A549 (cell line): ENCODE results near the gene ELOVL5.

Experiments used
- TF ChIP-seq, protein P1 (sequence below): fragments of >200 bp; sonication (Bioruptor Twin); formaldehyde crosslinking; IDR thresholded peaks from 3 replicates; pipeline ENCODE4 v1.5.1; 2016
- TF ChIP-seq, protein P2 (sequence below): fragments of 450-650 bp; IDR thresholded peaks from 2 replicates; pipeline ENCODE4 v1.6.1; 2014; ENCODE audit warnings: antibody characterized with exemption
- TF ChIP-seq, protein P3 (sequence below): fragments of 200-600 bp; sonication (generic); IDR thresholded peaks from 2 replicates; pipeline ENCODE4 v1.6.1; 2016; ENCODE audit warnings: antibody characterized with exemption, mild to moderate bottlenecking, moderate library complexity
- TF ChIP-seq, protein P4 (sequence below): IDR thresholded peaks from 2 replicates; pipeline ENCODE4 v1.6.1; 2012

DNA sequence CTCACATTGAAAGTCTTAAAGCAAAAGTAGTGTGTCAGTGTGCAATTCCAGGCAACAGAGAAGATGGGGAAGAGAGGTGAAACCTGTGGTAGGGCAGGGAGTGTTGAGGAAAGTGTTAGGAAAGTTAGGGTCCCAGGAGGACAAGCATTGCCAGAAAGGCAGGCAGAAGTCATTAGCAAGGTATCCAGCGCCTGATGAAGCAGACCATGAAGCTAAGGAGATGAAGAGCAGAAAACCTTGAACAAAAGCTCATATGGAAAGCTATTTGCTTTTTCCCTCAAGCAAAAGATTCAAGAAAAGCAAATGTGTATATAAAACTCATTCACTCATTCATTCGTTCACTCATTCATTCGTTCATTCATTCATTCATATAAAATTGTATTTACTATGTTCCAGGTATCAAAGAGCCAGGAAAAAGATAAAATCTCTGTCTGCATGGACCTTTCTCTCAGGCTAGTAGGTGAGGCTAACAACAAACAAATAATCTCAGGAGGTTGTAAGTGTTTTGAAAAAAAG lies 96.5 kb downstream of the ELOVL5 start:
- TF ChIP-seq, protein P1, sequence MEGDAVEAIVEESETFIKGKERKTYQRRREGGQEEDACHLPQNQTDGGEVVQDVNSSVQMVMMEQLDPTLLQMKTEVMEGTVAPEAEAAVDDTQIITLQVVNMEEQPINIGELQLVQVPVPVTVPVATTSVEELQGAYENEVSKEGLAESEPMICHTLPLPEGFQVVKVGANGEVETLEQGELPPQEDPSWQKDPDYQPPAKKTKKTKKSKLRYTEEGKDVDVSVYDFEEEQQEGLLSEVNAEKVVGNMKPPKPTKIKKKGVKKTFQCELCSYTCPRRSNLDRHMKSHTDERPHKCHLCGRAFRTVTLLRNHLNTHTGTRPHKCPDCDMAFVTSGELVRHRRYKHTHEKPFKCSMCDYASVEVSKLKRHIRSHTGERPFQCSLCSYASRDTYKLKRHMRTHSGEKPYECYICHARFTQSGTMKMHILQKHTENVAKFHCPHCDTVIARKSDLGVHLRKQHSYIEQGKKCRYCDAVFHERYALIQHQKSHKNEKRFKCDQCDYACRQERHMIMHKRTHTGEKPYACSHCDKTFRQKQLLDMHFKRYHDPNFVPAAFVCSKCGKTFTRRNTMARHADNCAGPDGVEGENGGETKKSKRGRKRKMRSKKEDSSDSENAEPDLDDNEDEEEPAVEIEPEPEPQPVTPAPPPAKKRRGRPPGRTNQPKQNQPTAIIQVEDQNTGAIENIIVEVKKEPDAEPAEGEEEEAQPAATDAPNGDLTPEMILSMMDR, result no peak
- TF ChIP-seq, protein P2, sequence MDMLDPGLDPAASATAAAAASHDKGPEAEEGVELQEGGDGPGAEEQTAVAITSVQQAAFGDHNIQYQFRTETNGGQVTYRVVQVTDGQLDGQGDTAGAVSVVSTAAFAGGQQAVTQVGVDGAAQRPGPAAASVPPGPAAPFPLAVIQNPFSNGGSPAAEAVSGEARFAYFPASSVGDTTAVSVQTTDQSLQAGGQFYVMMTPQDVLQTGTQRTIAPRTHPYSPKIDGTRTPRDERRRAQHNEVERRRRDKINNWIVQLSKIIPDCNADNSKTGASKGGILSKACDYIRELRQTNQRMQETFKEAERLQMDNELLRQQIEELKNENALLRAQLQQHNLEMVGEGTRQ, result no peak
- TF ChIP-seq, protein P3, sequence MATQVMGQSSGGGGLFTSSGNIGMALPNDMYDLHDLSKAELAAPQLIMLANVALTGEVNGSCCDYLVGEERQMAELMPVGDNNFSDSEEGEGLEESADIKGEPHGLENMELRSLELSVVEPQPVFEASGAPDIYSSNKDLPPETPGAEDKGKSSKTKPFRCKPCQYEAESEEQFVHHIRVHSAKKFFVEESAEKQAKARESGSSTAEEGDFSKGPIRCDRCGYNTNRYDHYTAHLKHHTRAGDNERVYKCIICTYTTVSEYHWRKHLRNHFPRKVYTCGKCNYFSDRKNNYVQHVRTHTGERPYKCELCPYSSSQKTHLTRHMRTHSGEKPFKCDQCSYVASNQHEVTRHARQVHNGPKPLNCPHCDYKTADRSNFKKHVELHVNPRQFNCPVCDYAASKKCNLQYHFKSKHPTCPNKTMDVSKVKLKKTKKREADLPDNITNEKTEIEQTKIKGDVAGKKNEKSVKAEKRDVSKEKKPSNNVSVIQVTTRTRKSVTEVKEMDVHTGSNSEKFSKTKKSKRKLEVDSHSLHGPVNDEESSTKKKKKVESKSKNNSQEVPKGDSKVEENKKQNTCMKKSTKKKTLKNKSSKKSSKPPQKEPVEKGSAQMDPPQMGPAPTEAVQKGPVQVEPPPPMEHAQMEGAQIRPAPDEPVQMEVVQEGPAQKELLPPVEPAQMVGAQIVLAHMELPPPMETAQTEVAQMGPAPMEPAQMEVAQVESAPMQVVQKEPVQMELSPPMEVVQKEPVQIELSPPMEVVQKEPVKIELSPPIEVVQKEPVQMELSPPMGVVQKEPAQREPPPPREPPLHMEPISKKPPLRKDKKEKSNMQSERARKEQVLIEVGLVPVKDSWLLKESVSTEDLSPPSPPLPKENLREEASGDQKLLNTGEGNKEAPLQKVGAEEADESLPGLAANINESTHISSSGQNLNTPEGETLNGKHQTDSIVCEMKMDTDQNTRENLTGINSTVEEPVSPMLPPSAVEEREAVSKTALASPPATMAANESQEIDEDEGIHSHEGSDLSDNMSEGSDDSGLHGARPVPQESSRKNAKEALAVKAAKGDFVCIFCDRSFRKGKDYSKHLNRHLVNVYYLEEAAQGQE, result no peak
- TF ChIP-seq, protein P4, sequence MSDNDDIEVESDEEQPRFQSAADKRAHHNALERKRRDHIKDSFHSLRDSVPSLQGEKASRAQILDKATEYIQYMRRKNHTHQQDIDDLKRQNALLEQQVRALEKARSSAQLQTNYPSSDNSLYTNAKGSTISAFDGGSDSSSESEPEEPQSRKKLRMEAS, result no peak
